OCI-LY3 (cell line): ENCODE data around the gene PRKAA2.

Experiments
- H2AFZ ChIP-seq: fragments of 200-600, 300-600 bp; shearing (Covaris generic); 2 replicates; pipeline ENCODE4 v1.6.0; 2014; ENCODE audit warnings: antibody characterized with exemption, low read depth, low read length
- H3K27ac ChIP-seq: fragments of 200-600, 300-600 bp; sonication (generic); 2 replicates; pipeline ENCODE4 v1.5.1; 2014; ENCODE audit warnings: mild to moderate bottlenecking, low read length, moderate library complexity, mixed read lengths
- H3K27me3 ChIP-seq: fragments of 200-600, 300-600 bp; sonication (generic); 2 replicates; pipeline ENCODE4 v1.6.1; 2014; ENCODE audit warnings: low read depth, low read length, mixed read lengths
- H3K36me3 ChIP-seq: fragments of 200-600, 300-600 bp; sonication (generic); replicated peaks from 2 replicates; pipeline ENCODE3; 2014; ENCODE audit warnings: low read depth, low read length, mixed read lengths
- H3K4me1 ChIP-seq: fragments of 300-600, 200-600 bp; sonication (generic); 2 replicates; pipeline ENCODE4 v1.6.1; 2014; ENCODE audit warnings: low read length, mixed read lengths
- H3K4me2 ChIP-seq: fragments of 200-600, 300-600 bp; sonication (generic); 2 replicates; pipeline ENCODE4 v1.6.1; 2014; ENCODE audit warnings: low read length, mixed read lengths
- H3K4me3 ChIP-seq: fragments of 300-600, 200-600 bp; sonication (generic); 2 replicates; pipeline ENCODE4 v1.5.1; 2014; ENCODE audit warnings: antibody characterized with exemption, mild to moderate bottlenecking, low read length, moderate library complexity
- H3K79me2 ChIP-seq: fragments of 300-600, 200-600 bp; shearing (Covaris generic); 2 replicates; pipeline ENCODE4 v1.6.1; 2014; ENCODE audit warnings: mild to moderate bottlenecking, low read length, mixed read lengths
- H3K9ac ChIP-seq: fragments of 300-600, 200-600 bp; shearing (Covaris generic); 2 replicates; pipeline ENCODE4 v1.6.0; 2014; ENCODE audit warnings: mild to moderate bottlenecking, low read length, moderate library complexity
- H3K9me3 ChIP-seq: fragments of 200-600, 300-600 bp; shearing (Covaris generic); 2 replicates; pipeline ENCODE4 v1.6.1; 2014; ENCODE audit warnings: low read length, mixed read lengths; ENCODE audit not compliant: insufficient read depth
- H4K20me1 ChIP-seq: fragments of 200-600, 300-600 bp; sonication (generic); 2 replicates; pipeline ENCODE4 v1.6.1; 2016; ENCODE audit warnings: low read length, mixed read lengths; ENCODE audit not compliant: insufficient read depth
- CTCF ChIP-seq: fragments of 200-600, 300-600 bp; sonication (generic); IDR thresholded peaks from 2 replicates; pipeline ENCODE4 v1.5.1; 2014; ENCODE audit warnings: antibody characterized with exemption, low read length, low read depth
- EZH2phosphoT487 ChIP-seq: fragments of 200-600 bp; shearing (Covaris generic); IDR thresholded peaks from 2 replicates; pipeline ENCODE4 v1.6.1; 2018; ENCODE audit warnings: antibody characterized with exemption, mixed run types, low read depth

Gene PRKAA2

GRCh38 chr1:56703747-56704146 is 58.6 kb downstream of the PRKAA2 start:
- Histone ChIP-seq H3K79me2 (no peaks in the 10 kb centered on the region), H3K27me3 (no peaks in the 10 kb centered on the region), H3K36me3 (no peaks in the 10 kb centered on the region), H4K20me1 (no peaks in the 10 kb centered on the region), H3K4me3 (no peak overlapping the region), H3K9ac (no peak overlapping the region), H2AFZ (no peak overlapping the region), H3K27ac (no peak overlapping the region), H3K4me2 (no peak overlapping the region), H3K4me1 (no peaks in the 10 kb centered on the region), H3K9me3 (no peaks in the 10 kb centered on the region)
- TF ChIP-seq CTCF (no peak), EZH2phosphoT487 (no peak)

GRCh38 chr1:56707379-56707778 is 62.3 kb downstream of the PRKAA2 start:
- Histone ChIP-seq H3K4me2 (no peak overlapping the region), H3K27ac (no peak overlapping the region), H3K79me2 (no peaks in the 10 kb centered on the region), H3K4me3 (no peak overlapping the region), H3K36me3 (no peaks in the 10 kb centered on the region), H4K20me1 (no peaks in the 10 kb centered on the region), H3K9me3 (no peaks in the 10 kb centered on the region), H3K4me1 (no peaks in the 10 kb centered on the region), H3K9ac (no peak overlapping the region), H2AFZ (no peak overlapping the region), H3K27me3 (no peaks in the 10 kb centered on the region)
- TF ChIP-seq CTCF = no peak
- no peak for TF ChIP-seq EZH2phosphoT487

GRCh38 chr1:56709269-56709880 is 64.3 kb downstream of the PRKAA2 start:
- H3K36me3 ChIP-seq = no peaks in the 10 kb centered on the region
- TF ChIP-seq EZH2phosphoT487 (no peak), CTCF (peak; percentile 50)

GRCh38 chr1:56709995-56710394 is 64.9 kb downstream of the PRKAA2 start:
- TF ChIP-seq EZH2phosphoT487 (no peak), CTCF (no peak)
- Histone ChIP-seq H4K20me1 (no peaks in the 10 kb centered on the region), H3K27me3 (no peaks in the 10 kb centered on the region), H3K9me3 (no peaks in the 10 kb centered on the region), H3K4me1 (no peaks in the 10 kb centered on the region), H3K4me2 (no peak overlapping the region), H2AFZ (no peak overlapping the region), H3K27ac (no peak overlapping the region), H3K36me3 (no peaks in the 10 kb centered on the region), H3K9ac (no peak overlapping the region), H3K4me3 (no peak overlapping the region), H3K79me2 (no peaks in the 10 kb centered on the region)

More at GRCh38 chr1:56709269-56709880, 64.3 kb downstream of the PRKAA2 start:
- H3K4me2 ChIP-seq = no peak overlapping the region
- H3K9me3 ChIP-seq = no peaks in the 10 kb centered on the region
- no peak overlapping the region for H3K9ac ChIP-seq
- no peaks in the 10 kb centered on the region for H4K20me1 ChIP-seq
- H3K79me2 ChIP-seq = no peaks in the 10 kb centered on the region
- no peak overlapping the region for H3K27ac ChIP-seq
- no peaks in the 10 kb centered on the region for H3K4me1 ChIP-seq
- H3K4me3 ChIP-seq = no peak overlapping the region
- no peaks in the 10 kb centered on the region for H3K27me3 ChIP-seq
- H2AFZ ChIP-seq = no peak overlapping the region
